ENCODE data around the gene CPA1.

CPA1 gene

DNA sequence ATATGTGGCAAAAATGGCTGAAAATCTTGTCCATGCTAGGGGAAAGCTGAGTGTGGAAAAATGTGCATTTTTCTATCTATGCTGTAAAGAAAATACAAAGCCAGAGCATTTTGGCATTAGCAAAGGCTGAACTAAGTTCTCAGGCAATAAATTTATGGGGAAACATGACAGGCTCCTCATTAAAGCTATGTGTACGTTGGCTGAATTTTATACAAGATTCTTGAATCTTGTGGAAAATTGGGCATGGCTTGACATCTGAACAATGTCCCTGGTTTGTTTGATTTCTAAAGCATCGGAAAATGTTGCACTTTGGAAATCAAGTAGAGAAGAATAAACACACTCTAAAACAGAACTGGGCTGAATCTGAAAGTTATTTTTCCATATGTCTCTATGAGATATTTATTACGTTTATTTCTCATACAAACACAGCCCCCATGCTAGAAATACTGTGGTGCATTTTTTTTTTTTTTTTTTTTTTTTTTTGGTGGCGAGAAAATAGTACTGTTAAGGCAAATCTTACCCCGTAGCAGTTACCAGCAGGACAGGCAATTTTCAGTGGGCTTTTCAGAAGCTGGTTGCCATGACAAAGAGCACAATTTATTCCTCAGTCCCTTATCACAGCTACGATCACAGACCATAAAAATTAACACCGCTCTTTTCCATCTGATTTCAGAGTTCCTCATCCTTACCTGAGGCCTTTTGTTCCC is 16.9 kb downstream of the CPA1 start:
- Histone ChIP-seq H3K18ac (ENCODE audit: low read length) (no peak overlapping the region), H3K27me3 (ENCODE audit: control insufficient read depth in 3 of 3, insufficient read depth in 3 of 3, low read depth in 1 of 3, low read length in 3 of 3) (no peaks in the 10 kb centered on the region), H3K4ac (ENCODE audit: low read length) (no peak overlapping the region), H3K14ac (ENCODE audit: low read length) (no peak overlapping the region), H3K9ac (ENCODE audit: low read depth, low read length, poor library complexity) (no peak overlapping the region), H2AK5ac (ENCODE audit: low read depth, low read length) (no peak overlapping the region), H3K23ac (ENCODE audit: low read depth, low read length, poor library complexity) (no peak overlapping the region), H2BK15ac (ENCODE audit: low read length) (no peak overlapping the region), H3K36me3 (replicated peaks in 1 of 2; ENCODE audit: control insufficient read depth in 2 of 2, insufficient read depth in 2 of 2, low read length in 2 of 2) (peaks cover 0 to 41% of the 10 kb centered on the region in 2 donors), H3K4me1 (ENCODE audit: control insufficient read depth in 2 of 2, insufficient read depth in 1 of 2, low read depth in 1 of 2, low read length in 2 of 2) (peaks cover 9 to 13% of the 10 kb centered on the region in 2 donors), H3K4me2 (ENCODE audit: insufficient read depth, low read length, poor library complexity, severe bottlenecking) (no peak overlapping the region), H2BK12ac (ENCODE audit: low read length) (no peak overlapping the region), H4K8ac (ENCODE audit: low read depth, low read length) (no peak overlapping the region), H3K79me1 (ENCODE audit: low read depth, low read length) (no peaks in the 10 kb centered on the region), H2BK120ac (ENCODE audit: low read depth, low read length) (no peak overlapping the region), H2AFZ (ENCODE audit: low read length) (no peak overlapping the region), H3K27ac (replicated peaks; ENCODE audit: low read length) (no peak overlapping the region), H4K91ac (ENCODE audit: low read depth, low read length, poor library complexity) (no peak overlapping the region), H3K4me3 (ENCODE audit: low read length in 2 of 2) (no peak overlapping the region), H2BK5ac (ENCODE audit: low read length) (no peak overlapping the region), H3K9me3 (replicated peaks in 1 of 2; ENCODE audit: control insufficient read depth in 2 of 2, insufficient read depth in 1 of 2, low read depth in 1 of 2, low read length in 2 of 2) (no peaks in the 10 kb centered on the region)
- no CpG with 5 or more reads among the region's 7 CpGs for WGBS, 2 donors (ENCODE audit: extremely low coverage in 2 of 2, insufficient read length in 2 of 2, insufficient replicate concordance in 1 of 2)
- DNase-seq (ENCODE audit: low spot score) = no peak

DNA sequence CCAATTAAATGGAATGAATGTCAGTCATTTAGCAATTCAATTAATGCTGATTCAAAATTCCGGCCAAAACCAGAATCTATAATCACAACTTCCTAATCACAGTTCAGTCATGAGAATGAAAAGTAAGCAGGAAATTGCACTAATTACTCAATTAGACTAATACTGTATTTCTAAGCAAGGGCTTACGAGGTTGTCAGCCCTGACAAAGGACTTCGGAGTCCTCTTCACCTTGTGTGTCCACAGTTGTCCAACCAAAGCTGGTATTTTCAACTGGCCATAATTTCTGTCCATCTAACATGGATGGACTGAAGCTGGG is 17.4 kb downstream of the CPA1 start:
- Histone ChIP-seq H3K4me1 (ENCODE audit: control insufficient read depth in 2 of 2, insufficient read depth in 1 of 2, low read depth in 1 of 2, low read length in 2 of 2) (peaks cover 9% of the 10 kb centered on the region in 2 donors), H2AK5ac (ENCODE audit: low read depth, low read length) (no peak overlapping the region), H2BK15ac (ENCODE audit: low read length) (no peak overlapping the region), H3K27me3 (ENCODE audit: control insufficient read depth in 3 of 3, insufficient read depth in 3 of 3, low read depth in 1 of 3, low read length in 3 of 3) (no peaks in the 10 kb centered on the region), H3K4me3 (ENCODE audit: low read length in 2 of 2) (no peak overlapping the region), H2AFZ (ENCODE audit: low read length) (no peak overlapping the region), H3K36me3 (replicated peaks in 1 of 2; ENCODE audit: control insufficient read depth in 2 of 2, insufficient read depth in 2 of 2, low read length in 2 of 2) (peaks cover 2 to 46% of the 10 kb centered on the region in 2 donors), H3K9me3 (replicated peaks in 1 of 2; ENCODE audit: control insufficient read depth in 2 of 2, insufficient read depth in 1 of 2, low read depth in 1 of 2, low read length in 2 of 2) (peaks cover 0 to 3% of the 10 kb centered on the region in 2 donors), H3K9ac (ENCODE audit: low read depth, low read length, poor library complexity) (no peak overlapping the region), H3K14ac (ENCODE audit: low read length) (no peak overlapping the region), H3K18ac (ENCODE audit: low read length) (no peak overlapping the region), H3K23ac (ENCODE audit: low read depth, low read length, poor library complexity) (no peak overlapping the region), H4K91ac (ENCODE audit: low read depth, low read length, poor library complexity) (no peak overlapping the region), H3K4me2 (ENCODE audit: insufficient read depth, low read length, poor library complexity, severe bottlenecking) (no peak overlapping the region), H4K8ac (ENCODE audit: low read depth, low read length) (no peak overlapping the region), H2BK120ac (ENCODE audit: low read depth, low read length) (no peak overlapping the region), H3K79me1 (ENCODE audit: low read depth, low read length) (no peaks in the 10 kb centered on the region), H2BK12ac (ENCODE audit: low read length) (no peak overlapping the region), H3K27ac (replicated peaks; ENCODE audit: low read length) (no peak overlapping the region), H2BK5ac (ENCODE audit: low read length) (no peak overlapping the region), H3K4ac (ENCODE audit: low read length) (no peak overlapping the region)
- WGBS, 2 donors (ENCODE audit: extremely low coverage in 2 of 2, insufficient read length in 2 of 2, insufficient replicate concordance in 1 of 2) = no CpG with 5 or more reads among the region's 3 CpGs
- DNase-seq (ENCODE audit: low spot score) = no peak

DNA sequence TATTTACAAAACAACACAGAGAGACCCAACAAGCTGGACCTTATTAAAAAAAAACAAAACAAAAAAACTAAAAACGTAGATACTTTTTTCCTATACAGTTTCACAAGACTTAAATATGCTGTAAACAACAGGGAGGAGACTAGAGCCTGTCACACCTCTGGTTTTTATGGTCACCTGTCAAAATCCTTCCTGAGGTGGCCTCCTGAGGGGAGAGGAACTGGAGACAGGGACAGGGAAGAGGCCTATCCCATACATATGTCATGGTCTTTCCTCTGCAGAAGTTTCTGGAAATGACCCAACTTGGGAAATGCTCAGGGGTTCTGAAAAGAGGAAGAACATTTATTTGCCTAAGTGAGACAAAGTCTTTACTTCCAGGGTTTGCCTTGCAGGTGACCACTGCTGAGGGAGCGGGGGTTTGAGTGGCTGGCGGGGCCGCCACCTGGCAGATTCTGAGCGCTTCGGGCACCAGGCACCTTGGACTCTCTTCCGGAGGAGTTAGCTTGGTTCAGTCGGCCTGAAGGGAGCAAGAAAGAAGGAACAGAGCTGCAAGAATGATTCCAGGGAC is 18.3 kb downstream of the CPA1 start:
- Histone ChIP-seq H4K91ac (ENCODE audit: low read depth, low read length, poor library complexity) (no peak overlapping the region), H3K79me1 (ENCODE audit: low read depth, low read length) (no peaks in the 10 kb centered on the region), H3K4me1 (ENCODE audit: control insufficient read depth in 2 of 2, insufficient read depth in 1 of 2, low read depth in 1 of 2, low read length in 2 of 2) (peaks cover 9% of the 10 kb centered on the region in 2 donors), H3K23ac (ENCODE audit: low read depth, low read length, poor library complexity) (no peak overlapping the region), H3K27me3 (ENCODE audit: control insufficient read depth in 3 of 3, insufficient read depth in 3 of 3, low read depth in 1 of 3, low read length in 3 of 3) (no peaks in the 10 kb centered on the region), H4K8ac (ENCODE audit: low read depth, low read length) (no peak overlapping the region), H3K18ac (ENCODE audit: low read length) (no peak overlapping the region), H3K27ac (replicated peaks; ENCODE audit: low read length) (no peak overlapping the region), H3K4ac (ENCODE audit: low read length) (no peak overlapping the region), H2BK120ac (ENCODE audit: low read depth, low read length) (no peak overlapping the region), H2AFZ (ENCODE audit: low read length) (no peak overlapping the region), H2BK5ac (ENCODE audit: low read length) (no peak overlapping the region), H3K4me2 (ENCODE audit: insufficient read depth, low read length, poor library complexity, severe bottlenecking) (no peak overlapping the region), H2AK5ac (ENCODE audit: low read depth, low read length) (no peak overlapping the region), H2BK15ac (ENCODE audit: low read length) (no peak overlapping the region), H3K9ac (ENCODE audit: low read depth, low read length, poor library complexity) (no peak overlapping the region), H3K4me3 (ENCODE audit: low read length in 2 of 2) (no peak overlapping the region), H3K36me3 (replicated peaks in 1 of 2; ENCODE audit: control insufficient read depth in 2 of 2, insufficient read depth in 2 of 2, low read length in 2 of 2) (peaks cover 4 to 55% of the 10 kb centered on the region in 2 donors), H3K14ac (ENCODE audit: low read length) (no peak overlapping the region), H3K9me3 (replicated peaks in 1 of 2; ENCODE audit: control insufficient read depth in 2 of 2, insufficient read depth in 1 of 2, low read depth in 1 of 2, low read length in 2 of 2) (peaks cover 0 to 3% of the 10 kb centered on the region in 2 donors), H2BK12ac (ENCODE audit: low read length) (no peak overlapping the region)
- no peak for DNase-seq (ENCODE audit: low spot score)
- WGBS, 2 donors (ENCODE audit: extremely low coverage in 2 of 2, insufficient read length in 2 of 2, insufficient replicate concordance in 1 of 2) = no CpG with 5 or more reads among the region's 8 CpGs

DNA sequence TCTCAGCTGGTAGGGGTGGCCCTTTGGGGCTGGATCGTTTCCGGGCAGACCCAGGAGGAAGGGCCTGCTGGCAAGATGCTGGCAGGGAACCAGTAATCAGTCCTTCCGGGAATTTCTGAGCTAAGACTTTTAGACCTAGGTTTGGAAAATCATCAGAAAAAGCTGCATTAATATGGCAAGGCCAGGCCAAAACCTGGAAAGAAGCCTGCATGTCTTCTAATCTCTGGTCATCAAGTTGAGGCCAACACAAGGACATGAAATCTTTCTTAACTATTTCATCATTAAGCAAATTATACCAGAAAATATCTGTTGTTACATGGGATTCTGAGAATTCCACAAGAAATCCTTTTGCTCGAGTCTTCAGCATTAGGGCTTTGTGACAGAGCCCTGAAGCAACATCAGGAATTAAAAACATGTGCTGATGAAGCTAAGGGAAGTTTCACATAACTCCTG is 19.9 kb downstream of the CPA1 start:
- no peak overlapping the region for H2BK5ac ChIP-seq (ENCODE audit: low read length)
- peaks cover 4 to 63% of the 10 kb centered on the region in 2 donors for H3K36me3 ChIP-seq (replicated peaks in 1 of 2; ENCODE audit: control insufficient read depth in 2 of 2, insufficient read depth in 2 of 2, low read length in 2 of 2)
- peaks cover 2 to 9% of the 10 kb centered on the region in 2 donors for H3K4me1 ChIP-seq (ENCODE audit: control insufficient read depth in 2 of 2, insufficient read depth in 1 of 2, low read depth in 1 of 2, low read length in 2 of 2)
- H3K4me3 ChIP-seq (ENCODE audit: low read length in 2 of 2) = no peak overlapping the region
- H3K9me3 ChIP-seq (replicated peaks in 1 of 2; ENCODE audit: control insufficient read depth in 2 of 2, insufficient read depth in 1 of 2, low read depth in 1 of 2, low read length in 2 of 2) = peaks cover 0 to 3% of the 10 kb centered on the region in 2 donors
- no peak overlapping the region for H4K8ac ChIP-seq (ENCODE audit: low read depth, low read length)
- no peak overlapping the region for H2AFZ ChIP-seq (ENCODE audit: low read length)
- no CpG with 5 or more reads among the region's 4 CpGs for WGBS, 2 donors (ENCODE audit: extremely low coverage in 2 of 2, insufficient read length in 2 of 2, insufficient replicate concordance in 1 of 2)
- H3K79me1 ChIP-seq (ENCODE audit: low read depth, low read length) = no peaks in the 10 kb centered on the region
- H2BK12ac ChIP-seq (ENCODE audit: low read length) = no peak overlapping the region
- H3K23ac ChIP-seq (ENCODE audit: low read depth, low read length, poor library complexity) = no peak overlapping the region
- H3K4me2 ChIP-seq (ENCODE audit: insufficient read depth, low read length, poor library complexity, severe bottlenecking) = no peak overlapping the region
- H2AK5ac ChIP-seq (ENCODE audit: low read depth, low read length) = no peak overlapping the region
- H3K27ac ChIP-seq (replicated peaks; ENCODE audit: low read length) = no peak overlapping the region
- H3K4ac ChIP-seq (ENCODE audit: low read length) = no peak overlapping the region
- no peak overlapping the region for H2BK15ac ChIP-seq (ENCODE audit: low read length)
- H3K14ac ChIP-seq (ENCODE audit: low read length) = no peak overlapping the region
- no peak overlapping the region for H3K9ac ChIP-seq (ENCODE audit: low read depth, low read length, poor library complexity)
- no peaks in the 10 kb centered on the region for H3K27me3 ChIP-seq (ENCODE audit: control insufficient read depth in 3 of 3, insufficient read depth in 3 of 3, low read depth in 1 of 3, low read length in 3 of 3)
- DNase-seq (ENCODE audit: low spot score) = no peak
- no peak overlapping the region for H2BK120ac ChIP-seq (ENCODE audit: low read depth, low read length)
- H4K91ac ChIP-seq (ENCODE audit: low read depth, low read length, poor library complexity) = no peak overlapping the region
- H3K18ac ChIP-seq (ENCODE audit: low read length) = no peak overlapping the region
